GM12891 (cell line): ENCODE results near the gene RBM24.
"Not testable (repeated sequence)": the region's sequence is repeated elsewhere in the genome, so short reads cannot be mapped to it uniquely, and the experiment has no call there.

Experiments used
- DNase-seq: peaks from one replicate; pipeline ENCODE4 v3.0.0; 2011; ENCODE audit warnings: low spot score; ENCODE audit not compliant: insufficient read length
- FAIRE-seq: peaks from 2 replicates; lab custom pipeline; 2011; peaks lifted over from hg19 to GRCh38; lab: Jason Lieb, UNC
- PAX5 ChIP-seq: IDR thresholded peaks from 2 replicates; pipeline ENCODE4 v1.6.1; 2011; ENCODE audit warnings: low read length, moderate library complexity, mild to moderate bottlenecking; ENCODE audit not compliant: insufficient read depth, severe bottlenecking
- POLR2A ChIP-seq: IDR thresholded peaks from 2 replicates; pipeline ENCODE4 v1.6.1; 2011; ENCODE audit warnings: low read depth, low read length, control low read depth
- POLR2AphosphoS5 ChIP-seq: IDR thresholded peaks from 2 replicates; pipeline ENCODE4 v1.6.1; 2011; ENCODE audit warnings: low read depth, low read length, control low read depth
- POU2F2 ChIP-seq: IDR thresholded peaks from 2 replicates; pipeline ENCODE4 v1.6.1; 2011; ENCODE audit warnings: low read depth, mild to moderate bottlenecking, control low read depth, low read length, moderate library complexity
- SPI1 ChIP-seq: IDR thresholded peaks from 2 replicates; pipeline ENCODE4 v1.6.1; 2011; ENCODE audit warnings: low read depth, low read length, control low read depth
- TAF1 ChIP-seq: IDR thresholded peaks from 2 replicates; pipeline ENCODE4 v1.6.1; 2011; ENCODE audit warnings: low read depth, low read length, control low read depth

The RBM24 gene

GRCh38 chr6:17305219-17306001 is 24.2 kb downstream of the RBM24 start:
- FAIRE-seq (no peak), DNase-seq (no peak)
- no peak for TF ChIP-seq TAF1
- TF ChIP-seq POLR2AphosphoS5, result no peak
- TF ChIP-seq SPI1, result no peak
- TF ChIP-seq POU2F2, result no peak
- no peak for TF ChIP-seq POLR2A
- no peak for TF ChIP-seq PAX5

- TF ChIP-seq POU2F2 (no peak), POLR2A (no peak), SPI1 (no peak), PAX5 (no peak), TAF1 (no peak), POLR2AphosphoS5 (no peak)
- no peak for DNase-seq
- no peak for FAIRE-seq
Observed at GRCh38 chr6:17311595-17312311, 30.6 kb downstream of the RBM24 start.

GRCh38 chr6:17313238-17313637 is 32.1 kb downstream of the RBM24 start:
- FAIRE-seq, result not testable (repeated sequence)

GRCh38 chr6:17313971-17314370 is 32.8 kb downstream of the RBM24 start:
- no peak for TF ChIP-seq POLR2AphosphoS5
- TF ChIP-seq SPI1, result no peak
- TF ChIP-seq TAF1, result no peak
- TF ChIP-seq PAX5, result no peak
- no peak for TF ChIP-seq POLR2A
- no peak for TF ChIP-seq POU2F2
- no peak for DNase-seq
- no peak for FAIRE-seq

More at GRCh38 chr6:17313238-17313637, 32.1 kb downstream of the RBM24 start:
- not testable (repeated sequence) for DNase-seq

- no peak for DNase-seq
Observed at GRCh38 chr6:17315262-17315661, 34.1 kb downstream of the RBM24 start.

GRCh38 chr6:17318435-17319165 is 37.4 kb downstream of the RBM24 start:
- FAIRE-seq, result no peak
- DNase-seq, result no peak
- TF ChIP-seq POU2F2, result no peak
- no peak for TF ChIP-seq PAX5
- TF ChIP-seq SPI1, result no peak
- TF ChIP-seq TAF1, result no peak
- no peak for TF ChIP-seq POLR2A
- no peak for TF ChIP-seq POLR2AphosphoS5

More at GRCh38 chr6:17315262-17315661, 34.1 kb downstream of the RBM24 start:
- TF ChIP-seq POLR2AphosphoS5 (no peak), POU2F2 (no peak), SPI1 (no peak), PAX5 (no peak), POLR2A (no peak), TAF1 (no peak)
- no peak for FAIRE-seq

- DNase-seq, FAIRE-seq: not testable (repeated sequence)
Observed at GRCh38 chr6:17320266-17320665, 39.1 kb downstream of the RBM24 start.

GRCh38 chr6:17331238-17331637 is 50.1 kb downstream of the RBM24 start:
- FAIRE-seq, result no peak
- no peak for DNase-seq
- TF ChIP-seq SPI1 (no peak), PAX5 (no peak), POU2F2 (no peak), TAF1 (no peak), POLR2AphosphoS5 (no peak), POLR2A (no peak)

- FAIRE-seq (no peak), DNase-seq (no peak)
- TF ChIP-seq POLR2AphosphoS5 (no peak), TAF1 (no peak), PAX5 (no peak)
Observed at GRCh38 chr6:17334265-17334664, 53.1 kb downstream of the RBM24 start.
